Left cardiac atrium (tissue), 4 donors: ENCODE data around the gene ADGRL2. TPM values are rescaled to one million over a fixed set of nuclear protein-coding genes. Genes with fewer than 3 reads are reported as not detected.
"Not testable (repeated sequence)": the region's sequence is repeated elsewhere in the genome, so short reads cannot be mapped to it uniquely, and the experiment has no call there.

Experiments used
- ATAC-seq, 2 donors: fragments of 200-7000 bp; cut with Tn5 transposase; one replicate each; pipeline ENCODE4 v1.9.1; 2020; ENCODE audit warnings: mild to moderate bottlenecking in 2 of 2, moderate library complexity in 2 of 2
- DNase-seq: peaks from one replicate; pipeline ENCODE4 v3.0.0-alpha.2; 2020
- intact Hi-C, 2 donors: fragments of 100-400 bp; cut with DNase I; formaldehyde crosslinking; loops; one replicate each; pipeline versions ENCODE4 v1.14.1 to v1.15.1; 2022 to 2023
- total RNA-seq, 2 donors: library from RNA; stranded (reverse); fragmentation: NEBNext Ultra II Directional; extraction: Animal tissue kit (Norgen Biotek cat#: 25700); gene quantifications; one replicate each; pipeline ENCODE4 v1.2.1, GENCODE V29; 2021
- donor health status: DM: no; HTN: yes; CAD: no.
- donor health status: DM: no; HTN: yes; CAD: no; lungs with severe emphysema.
- donor health status: DM: yes; HTN: yes; CAD: no.
- donor health status: Dilated cardiomyopathy.

The ADGRL2 gene
- total RNA-seq, 2 donors from 2014 or later = 57.4 to 64.4 TPM

DNA sequence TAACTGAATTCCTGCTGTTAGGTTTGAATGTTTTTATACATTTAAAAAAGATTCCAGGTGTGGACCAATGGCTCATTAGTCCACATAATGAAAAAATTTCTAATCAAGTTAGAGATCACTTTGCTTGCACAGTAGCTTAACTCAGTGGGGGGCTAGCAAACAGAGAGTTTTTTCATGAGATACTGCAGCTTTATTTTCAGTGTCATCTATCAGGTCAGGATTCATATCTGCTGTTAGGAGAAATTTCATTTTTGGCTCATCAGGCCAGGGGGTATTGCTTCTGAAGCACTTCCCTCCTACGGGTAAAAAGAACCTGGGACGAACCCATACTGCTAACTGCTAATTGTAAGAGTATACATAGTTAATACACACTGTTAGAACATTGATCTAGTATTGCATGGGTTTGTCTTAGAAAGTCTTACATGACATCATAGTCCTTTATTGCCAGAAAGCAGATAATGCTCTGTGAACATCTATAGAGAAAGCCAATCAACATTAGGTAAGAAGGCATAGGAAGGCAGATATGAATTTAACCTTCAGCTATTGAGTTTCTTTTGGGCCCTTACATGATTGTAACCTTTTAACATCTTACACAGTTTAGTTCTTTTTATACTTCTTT lies 38.0 kb downstream of the ADGRL2 start:
- DNase-seq (no peak), ATAC-seq (no peak)
- intact Hi-C loops = no loop called here

DNA sequence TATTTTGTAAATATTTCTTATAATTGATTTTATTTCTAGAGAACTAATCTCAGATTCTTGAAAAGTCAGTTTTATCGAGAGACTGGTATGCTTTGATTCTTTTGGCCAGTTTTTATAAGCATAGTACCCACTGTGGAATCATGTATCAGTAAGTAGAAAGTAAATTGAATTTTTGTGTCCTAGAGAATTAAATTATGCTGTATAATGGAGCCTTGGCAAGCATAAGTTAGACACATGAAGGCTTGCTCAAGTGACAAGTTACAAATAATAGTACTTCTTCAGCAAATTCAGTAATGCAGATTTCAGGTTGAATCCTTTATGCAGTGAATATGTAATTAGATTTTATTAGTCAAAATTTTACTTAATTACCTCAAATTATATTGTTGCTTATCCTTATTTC lies 40.1 kb downstream of the ADGRL2 start:
- intact Hi-C loops = no loop called here
- ATAC-seq = no peak
- no peak for DNase-seq

DNA sequence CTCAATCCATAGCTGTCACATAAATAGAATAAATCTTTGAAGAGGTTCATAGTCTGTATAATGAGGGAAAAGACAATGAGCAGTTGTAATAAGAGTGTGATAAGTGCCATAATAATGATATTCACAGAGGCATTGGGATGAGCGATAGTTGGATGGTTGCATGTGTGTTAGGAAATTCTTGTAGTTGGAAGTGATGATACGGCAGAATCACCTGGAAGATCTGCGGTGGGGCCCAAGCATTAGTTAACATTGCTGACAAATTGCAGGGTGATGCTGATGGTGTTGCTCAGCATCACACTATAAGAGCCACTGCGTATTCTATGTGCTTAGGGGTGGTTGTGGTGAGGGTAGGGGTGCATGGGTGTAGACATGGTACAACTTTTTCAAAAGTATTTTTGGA lies 41.1 kb downstream of the ADGRL2 start:
- intact Hi-C loops = no loop called here
- no peak for ATAC-seq

DNA sequence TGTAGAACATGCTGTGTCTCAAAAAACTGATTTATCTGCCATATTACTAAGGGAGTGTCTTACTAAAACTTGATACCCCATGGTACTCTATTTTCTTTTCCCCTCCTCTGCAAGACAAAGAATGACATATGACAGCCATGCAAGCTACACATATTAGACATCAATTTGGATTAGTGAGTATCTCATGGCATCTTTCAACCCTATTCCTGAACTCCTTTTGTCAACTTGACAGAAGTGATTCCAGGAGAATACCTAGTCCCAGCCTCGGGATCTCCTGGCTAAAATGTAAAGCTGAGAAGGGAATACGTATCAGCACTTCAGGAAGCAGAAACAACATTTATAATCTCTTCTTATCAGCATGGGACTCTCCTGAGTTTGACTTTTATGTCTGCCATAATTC lies 43.7 kb downstream of the ADGRL2 start:
- no peak for DNase-seq
- intact Hi-C loops = no loop called here

More for the DNA sequence above, 41.1 kb downstream of the ADGRL2 start:
- DNase-seq = no peak

DNA sequence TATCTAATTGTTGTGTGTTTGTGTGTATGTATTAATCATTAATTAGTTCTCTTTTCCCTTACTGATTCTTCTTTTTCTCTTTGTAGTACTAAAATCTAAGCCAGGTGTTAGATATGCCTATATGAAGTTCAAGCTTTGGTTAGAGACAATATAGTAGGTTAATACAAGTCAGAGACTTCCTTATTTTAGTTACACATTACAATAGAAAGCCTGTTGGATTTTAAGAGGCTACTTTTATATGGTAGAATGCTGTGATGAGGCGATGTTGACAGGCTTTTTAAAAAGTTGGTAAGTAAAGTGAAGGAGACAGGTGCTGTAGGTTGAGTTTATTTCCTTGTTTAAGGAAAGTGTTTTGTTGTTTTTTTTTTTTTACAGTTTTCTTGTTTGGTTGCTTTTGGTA lies 45.9 kb downstream of the ADGRL2 start:
- ATAC-seq = no peak
- DNase-seq = no peak
- intact Hi-C loops = no loop called here

More for the DNA sequence above, 43.7 kb downstream of the ADGRL2 start:
- ATAC-seq = no peak

DNA sequence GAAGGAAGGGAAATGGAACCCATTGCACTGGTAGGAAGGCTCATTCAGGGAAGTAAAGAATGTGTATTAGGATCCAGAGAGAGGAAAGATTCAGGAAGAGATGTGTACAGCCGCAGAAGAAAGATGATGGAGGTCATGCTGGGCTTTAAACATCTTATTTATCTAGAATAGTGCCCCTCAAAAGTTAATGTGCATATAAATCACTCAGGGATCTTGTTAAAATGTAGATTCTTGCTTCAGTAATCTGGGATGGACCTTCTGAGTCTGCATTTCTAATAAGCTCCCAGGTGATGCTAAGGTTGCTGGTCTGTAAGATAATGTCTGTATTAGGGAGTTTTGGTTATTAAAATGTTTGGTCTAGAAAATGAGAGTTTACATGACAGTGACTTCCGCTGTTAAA lies 46.3 kb downstream of the ADGRL2 start:
- no peak for ATAC-seq
- intact Hi-C loops = no loop called here
- no peak for DNase-seq

DNA sequence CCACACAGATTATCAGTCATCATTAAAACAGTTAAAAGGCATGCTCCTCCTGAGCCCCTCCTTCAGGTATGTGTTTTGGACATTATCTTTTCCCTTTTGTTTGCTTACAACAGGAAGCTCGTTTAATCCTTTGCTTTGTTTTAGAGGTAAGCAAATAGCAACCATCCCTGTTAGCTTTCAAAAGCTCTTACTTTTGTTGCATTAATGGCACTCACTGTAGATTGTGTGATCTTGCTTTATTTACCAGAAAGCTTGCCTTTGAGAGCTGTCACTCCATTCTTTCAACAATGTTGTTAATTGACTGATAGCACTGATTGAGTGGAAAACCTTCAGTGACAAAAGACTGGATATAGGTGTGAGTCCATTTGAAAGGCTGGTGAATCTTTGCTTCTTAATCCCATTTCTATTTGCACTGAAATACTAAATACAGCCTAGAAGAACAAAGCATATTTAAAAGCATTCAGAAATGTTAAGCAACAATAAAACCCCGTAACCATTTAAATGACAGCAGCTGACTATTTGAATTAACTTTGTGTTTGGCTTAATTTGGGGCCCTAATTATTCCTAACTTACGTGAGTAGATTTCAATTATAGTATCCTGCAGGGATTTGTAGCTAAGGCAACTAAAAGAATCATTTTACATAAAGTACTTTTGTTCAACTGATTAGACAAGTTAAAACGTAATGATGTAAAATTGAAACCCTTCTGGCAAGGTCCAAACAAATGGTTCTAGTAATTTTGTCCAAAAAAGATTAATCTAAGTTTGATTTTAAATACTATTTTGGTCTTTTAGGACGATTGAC lies 48.3 kb downstream of the ADGRL2 start:
- intact Hi-C loops = no loop called here
- DNase-seq (no peak), ATAC-seq (no peak)

DNA sequence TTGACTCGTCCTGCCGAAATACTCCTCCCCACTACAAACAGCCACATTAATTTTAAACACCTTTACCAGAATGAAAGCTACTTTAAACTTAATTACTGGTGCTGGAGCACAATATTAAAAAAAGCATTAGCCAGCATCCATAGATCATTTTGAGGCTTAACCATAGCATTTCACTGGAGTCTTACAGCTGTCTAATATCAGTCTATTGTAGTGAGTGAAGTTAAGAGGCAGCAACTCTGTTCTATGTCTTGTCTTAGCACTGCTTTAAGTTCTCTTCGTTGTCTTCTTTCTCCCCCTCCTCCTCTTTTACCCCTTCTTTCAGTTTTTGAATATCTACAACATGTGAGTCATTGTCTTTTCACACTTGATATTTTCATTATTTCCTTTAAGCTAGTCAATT lies 49.3 kb downstream of the ADGRL2 start:
- ATAC-seq (no peak), DNase-seq (no peak)
- intact Hi-C loops = no loop called here

DNA sequence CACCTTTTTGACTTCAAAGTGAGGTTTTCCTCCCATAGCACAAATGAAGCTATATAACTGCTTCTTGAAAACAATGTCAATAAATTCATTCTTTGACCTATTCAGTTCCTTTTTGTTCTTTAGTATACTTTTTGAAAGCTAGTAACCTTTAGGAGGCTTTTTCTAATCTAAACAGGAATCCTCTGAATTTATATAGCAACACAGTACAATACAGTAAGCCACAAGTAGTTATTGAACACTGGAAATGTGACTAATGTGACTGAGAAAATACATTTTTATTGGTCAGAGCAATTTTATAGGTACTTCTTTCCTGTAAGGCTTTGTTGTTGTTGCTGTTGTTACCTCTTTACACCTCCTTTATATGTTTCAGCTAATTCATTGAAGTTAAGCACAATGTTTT lies 49.8 kb downstream of the ADGRL2 start:
- ATAC-seq (no peak), DNase-seq (no peak)
- intact Hi-C loops = no loop called here

DNA sequence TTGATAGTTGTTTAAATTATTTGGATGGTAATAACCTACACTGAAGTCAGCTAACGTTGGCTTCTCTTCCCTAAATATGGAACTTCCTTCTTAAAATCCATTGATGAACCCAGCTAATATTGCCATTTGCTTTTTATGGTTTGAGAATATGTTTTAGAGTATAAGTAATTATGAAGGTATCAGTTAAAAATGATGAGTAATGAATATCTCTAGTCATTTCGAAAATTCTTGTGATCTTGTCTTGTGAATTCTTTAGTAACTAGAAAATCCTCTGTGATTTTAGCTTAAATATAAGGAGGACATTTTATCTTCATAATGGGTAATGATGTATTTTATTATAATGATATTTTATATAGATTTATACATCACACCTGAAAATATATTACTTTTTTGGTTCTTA lies 50.5 kb downstream of the ADGRL2 start:
- no peak for ATAC-seq
- DNase-seq = no peak
- intact Hi-C loops = no loop called here

DNA sequence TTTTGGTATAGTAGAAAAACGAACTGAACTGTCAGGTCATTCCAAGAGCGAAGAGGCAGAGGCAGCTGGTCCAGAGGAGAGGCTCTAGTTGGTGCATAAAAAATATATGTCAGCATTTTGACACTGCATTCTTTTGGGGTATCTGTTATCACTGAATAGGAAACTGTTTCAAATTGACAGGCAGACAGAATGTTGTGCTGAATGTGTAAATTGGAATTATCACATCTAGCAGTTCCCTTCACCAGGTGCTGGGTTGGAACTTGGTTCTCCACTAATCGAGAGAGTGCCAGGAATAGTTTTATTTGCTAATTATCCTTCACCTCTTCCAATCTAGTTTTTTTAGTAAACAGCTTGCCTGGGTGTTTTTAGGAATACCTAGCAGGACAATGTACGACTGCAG lies 52.2 kb downstream of the ADGRL2 start:
- intact Hi-C loops = no loop called here
- DNase-seq (no peak), ATAC-seq (no peak)

DNA sequence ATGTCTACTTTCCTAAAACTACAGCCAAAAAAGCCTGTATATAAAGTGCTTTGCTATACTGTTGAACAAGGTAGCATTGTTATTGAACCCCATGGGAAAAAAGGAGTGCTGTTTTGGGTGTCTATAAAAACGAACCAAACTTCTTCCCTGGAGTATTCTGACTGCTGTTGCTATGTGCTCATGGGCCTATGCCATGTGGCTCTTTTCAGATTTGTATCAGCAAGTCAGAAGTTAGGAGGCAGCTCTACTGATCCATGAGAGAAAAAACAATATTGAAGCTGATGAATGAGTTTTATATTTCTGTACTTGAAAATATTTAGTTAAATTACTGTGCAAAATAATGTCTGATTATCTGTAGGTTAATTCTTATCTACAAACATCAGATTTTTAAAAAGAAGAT lies 66.5 kb downstream of the ADGRL2 start:
- DNase-seq = no peak

DNA sequence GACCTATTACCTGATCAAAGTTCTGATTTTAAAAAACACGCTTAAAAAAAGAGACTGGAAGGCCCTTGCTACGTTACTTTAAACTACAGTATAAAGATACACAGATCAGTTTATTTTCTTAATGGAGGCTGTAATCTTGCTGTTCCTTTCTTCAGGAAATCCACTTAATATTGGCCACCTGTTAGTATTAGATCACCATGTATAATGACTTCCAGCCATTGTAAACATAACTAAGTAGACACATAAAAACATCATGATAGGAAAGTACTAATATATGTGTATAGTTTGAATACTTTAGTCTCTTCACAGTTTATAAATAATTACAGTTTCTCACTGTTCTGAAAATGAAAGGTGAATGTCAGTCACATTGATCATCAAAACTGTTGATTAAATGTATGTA lies 68.6 kb downstream of the ADGRL2 start:
- ATAC-seq = no peak
- no peak for DNase-seq

More for the DNA sequence above, 66.5 kb downstream of the ADGRL2 start:
- intact Hi-C loops = no loop called here
- no peak for ATAC-seq

DNA sequence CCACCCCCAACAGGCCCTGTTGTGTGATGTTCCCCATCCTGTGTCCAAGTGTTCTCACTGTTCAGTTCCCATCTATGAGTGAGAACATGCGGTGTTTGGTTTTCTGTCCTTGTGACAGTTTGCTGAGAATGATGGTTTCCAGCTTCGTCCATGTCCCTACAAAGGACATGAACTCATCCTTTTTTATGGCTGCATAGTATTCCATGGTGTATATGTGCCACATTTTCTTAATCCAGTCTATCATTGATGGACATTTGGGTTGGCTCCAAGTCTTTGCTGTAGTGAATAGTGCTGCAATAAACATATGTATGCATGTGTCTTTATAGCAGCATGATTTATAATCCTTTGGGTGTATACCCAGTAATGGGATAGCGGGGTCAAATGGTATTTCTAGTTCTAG lies 70.4 kb downstream of the ADGRL2 start:
- intact Hi-C loops, DNase-seq, ATAC-seq: not testable (repeated sequence)

More for the DNA sequence above, 68.6 kb downstream of the ADGRL2 start:
- intact Hi-C loops = no loop called here

DNA sequence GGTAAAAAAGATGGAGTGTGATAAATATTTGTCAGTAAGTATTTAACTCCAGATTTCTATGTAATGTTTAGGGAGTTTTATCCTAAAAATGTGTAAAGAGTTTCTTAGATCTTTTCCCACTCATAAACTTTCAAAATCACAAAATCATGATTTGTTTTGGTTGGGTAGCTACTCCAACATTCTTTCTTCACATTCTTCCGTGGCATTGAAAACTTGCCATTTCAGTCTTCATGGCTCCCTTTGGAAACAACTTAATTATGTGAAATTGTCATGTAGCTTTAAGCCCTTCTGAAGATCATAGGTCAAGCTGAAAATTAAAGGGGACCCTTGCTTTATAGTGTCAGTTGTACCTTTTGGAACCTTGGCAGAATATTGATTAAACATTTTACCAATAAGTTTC lies 73.2 kb downstream of the ADGRL2 start:
- intact Hi-C loops = no loop called here
- no peak for ATAC-seq
- DNase-seq = no peak

DNA sequence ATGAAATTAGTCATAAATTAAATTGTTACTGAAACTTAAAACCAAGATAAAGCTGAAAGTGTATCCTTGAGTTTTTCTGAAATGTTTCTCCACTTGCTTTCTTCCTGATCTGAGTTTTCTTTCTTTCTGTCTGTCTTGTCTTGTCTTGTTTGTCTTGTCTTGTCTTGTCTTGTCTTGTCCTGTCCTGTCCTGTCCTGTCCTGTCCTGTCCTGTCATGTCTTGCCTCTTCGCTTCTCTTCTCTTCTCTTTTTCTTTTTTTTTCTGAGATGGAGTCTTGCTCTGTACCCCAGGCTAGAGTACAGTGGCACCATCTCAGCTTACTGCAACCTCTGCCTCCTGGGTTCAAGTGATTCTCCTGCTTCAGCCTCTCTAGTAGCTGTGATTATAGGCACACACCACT lies 73.7 kb downstream of the ADGRL2 start:
- intact Hi-C loops = no loop called here
- ATAC-seq = no peak

DNA sequence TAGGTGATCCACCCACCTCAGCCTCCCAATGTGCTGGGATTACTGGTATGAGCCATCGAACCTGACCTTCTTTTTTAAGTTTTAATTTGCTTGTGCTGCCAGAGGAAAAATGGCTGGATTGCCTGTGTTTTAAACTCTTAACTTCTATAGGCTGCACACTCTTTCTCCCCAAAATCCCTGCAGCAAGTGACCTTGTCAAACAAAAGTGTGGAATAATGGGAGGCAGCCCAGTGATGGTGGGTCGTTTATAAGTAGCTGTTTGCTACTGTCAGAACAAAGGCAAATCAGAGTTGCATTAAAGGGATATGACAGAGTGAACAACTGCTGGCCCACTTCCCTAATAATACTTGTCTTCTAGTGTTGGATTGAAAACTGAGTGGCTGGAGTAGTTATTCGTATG lies 74.2 kb downstream of the ADGRL2 start:
- intact Hi-C loops = no loop called here
- ATAC-seq (no peak), DNase-seq (no peak)

More for the DNA sequence above, 73.7 kb downstream of the ADGRL2 start:
- no peak for DNase-seq

DNA sequence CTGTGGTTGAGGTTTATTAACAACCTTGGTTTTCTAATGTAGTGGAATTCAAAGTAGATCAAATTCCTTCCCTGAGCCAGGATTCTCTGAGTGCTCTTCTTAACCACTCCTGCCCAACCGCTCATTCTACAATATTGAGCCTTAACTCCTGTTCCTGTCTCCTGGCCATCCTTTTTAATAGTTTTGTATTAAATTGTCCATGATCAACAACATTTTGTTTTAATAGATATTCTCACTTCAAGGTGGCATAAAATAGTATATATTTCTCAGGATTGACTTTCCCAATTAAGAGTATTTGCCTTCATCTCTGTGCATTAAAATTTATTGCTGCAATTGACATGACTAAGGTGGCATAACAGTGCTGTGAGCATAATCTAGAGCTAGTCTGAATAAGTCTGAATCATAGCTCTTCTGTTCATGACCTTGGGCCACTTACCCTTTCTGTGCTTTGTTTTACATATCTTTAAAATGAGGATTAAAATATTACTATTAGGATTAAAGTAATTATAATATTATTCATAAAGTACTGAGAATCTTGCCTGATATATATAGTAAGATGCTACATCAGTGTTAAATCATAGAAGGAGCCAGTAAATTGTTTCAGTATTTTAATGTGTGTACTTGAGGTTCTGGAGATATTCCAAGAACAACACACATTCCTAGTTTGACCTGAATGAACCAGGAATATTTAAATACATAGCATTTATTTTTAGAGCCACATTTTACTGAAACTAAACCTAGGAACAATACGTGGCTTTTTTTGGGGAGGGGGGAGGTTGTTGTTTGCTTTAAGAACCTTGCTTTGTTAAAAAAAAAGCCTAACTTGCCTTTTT lies 76.4 kb downstream of the ADGRL2 start:
- intact Hi-C loops = no loop called here
- DNase-seq = no peak
- ATAC-seq = peak in 1 of 2 donors; percentile 80

DNA sequence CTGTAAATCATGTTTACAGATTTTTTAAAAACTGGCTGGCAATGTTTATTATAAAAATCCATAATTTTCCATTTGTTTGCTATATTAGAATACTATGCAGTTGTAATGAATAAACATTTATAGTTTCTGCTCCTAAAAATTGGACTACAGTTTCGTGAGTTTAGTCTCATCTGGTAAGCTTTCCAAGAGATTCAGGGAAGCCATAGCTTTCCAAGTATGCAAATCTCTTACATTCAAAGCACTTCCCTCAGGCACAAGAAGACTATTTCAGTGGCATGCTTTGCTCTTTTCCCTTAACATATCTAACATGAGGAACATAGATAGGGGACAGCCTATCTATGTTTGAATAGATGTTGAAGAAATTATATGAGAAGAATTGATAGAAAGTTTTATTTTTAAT lies 77.2 kb downstream of the ADGRL2 start:
- no peak for DNase-seq
- intact Hi-C loops = no loop called here
- ATAC-seq = no peak

DNA sequence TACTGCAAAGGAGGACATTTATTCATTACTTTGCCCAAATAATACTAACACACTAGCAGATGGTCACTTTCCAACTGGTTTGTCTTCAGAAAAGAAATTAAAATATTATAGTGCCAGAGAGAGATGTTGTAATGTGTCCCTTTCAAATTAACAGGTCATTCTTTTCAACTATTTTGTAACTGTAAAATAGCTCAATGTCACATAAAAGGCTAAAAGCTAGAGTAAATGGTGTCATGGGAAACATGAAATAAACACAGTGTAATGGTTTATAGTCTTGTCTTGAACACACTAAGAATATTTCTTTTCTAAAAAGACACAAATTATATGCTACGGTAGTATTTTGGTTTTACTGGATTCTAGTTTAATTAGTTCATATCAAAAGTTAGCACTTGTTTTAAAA lies 77.8 kb downstream of the ADGRL2 start:
- intact Hi-C loops = no loop called here
- ATAC-seq = no peak
- no peak for DNase-seq
